ENCODE results near the gene MRPS18C. TPM values are rescaled to one million over a fixed set of nuclear protein-coding genes. Genes with fewer than 3 reads are reported as not detected.
A peak's percentile ranks its signal among the peaks of the same experiment; 100 is the strongest.
"Not testable (repeated sequence)": the region's sequence is repeated elsewhere in the genome, so short reads cannot be mapped to it uniquely, and the experiment has no call there.

The MRPS18C gene
- total RNA-seq, 3 donors from 2014 or later = 13.8 to 25.9 (median 16.8) TPM

- DNase-seq (ENCODE audit: low spot score in 2 of 2) = peak; percentile 85 to 89
- Histone ChIP-seq H3K27ac (peak within 1 kb of the TSS; percentile 77 to 95), H3K4me3 (peak within 1 kb of the TSS; percentile 57 to 87 (median 82)), H3K36me3 (no peaks in the 10 kb centered on the region), H3K9me3 (no peaks in the 10 kb centered on the region), H3K4me1 (no peaks in the 10 kb centered on the region), H3K27me3 (no peaks in the 10 kb centered on the region)
- TF ChIP-seq POLR2A (IDR thresholded peaks at IDR 0.05) (no peak), POLR2AphosphoS5 (IDR thresholded peaks at IDR 0.05) (peak; percentile 52 to 66 (median 58)), CTCF (IDR thresholded peaks at IDR 0.05) (no peak)
- intact Hi-C loops (cut with DNase I; ENCODE audit: low total_unique reads) = no loop called here
Observed at GRCh38 chr4:83484500-83485461, 28.9 kb downstream of the MRPS18C start, which contains the start of gene ABRAXAS1. Gene ABRAXAS1 (minus strand): TSS chr4:83485100. CDS start chr4:83485072, 28 bp downstream.

- H3K27ac ChIP-seq = no peak overlapping the region
- no peak overlapping the region for H3K4me3 ChIP-seq
- no peaks in the 10 kb centered on the region for H3K36me3 ChIP-seq
- no peaks in the 10 kb centered on the region for H3K4me1 ChIP-seq
- DNase-seq (ENCODE audit: low spot score in 2 of 2) = no peak
- intact Hi-C loops (cut with DNase I; ENCODE audit: low total_unique reads) = no loop called here
- no peak for TF ChIP-seq POLR2A (IDR thresholded peaks at IDR 0.05)
- TF ChIP-seq CTCF (IDR thresholded peaks at IDR 0.05) = no peak
- TF ChIP-seq POLR2AphosphoS5 (IDR thresholded peaks at IDR 0.05) = no peak
- no peaks in the 10 kb centered on the region for H3K9me3 ChIP-seq
- H3K27me3 ChIP-seq = no peaks in the 10 kb centered on the region
Observed at GRCh38 chr4:83486457-83487129, 30.7 kb downstream of the MRPS18C start.

- intact Hi-C loops (cut with DNase I; ENCODE audit: low total_unique reads) = loop anchor here (10.0 kb wide), 1 partner anchor 155 kb away; no protein-coding TSS in a partner anchor
- Histone ChIP-seq H3K27me3 (no peaks in the 10 kb centered on the region), H3K4me3 (no peak overlapping the region), H3K9me3 (no peaks in the 10 kb centered on the region), H3K27ac (no peak overlapping the region), H3K36me3 (no peaks in the 10 kb centered on the region), H3K4me1 (no peaks in the 10 kb centered on the region)
- TF ChIP-seq POLR2AphosphoS5 (IDR thresholded peaks at IDR 0.05) (no peak), POLR2A (IDR thresholded peaks at IDR 0.05) (no peak), CTCF (IDR thresholded peaks at IDR 0.05) (no peak)
- DNase-seq (ENCODE audit: low spot score in 2 of 2) = no peak
Observed at GRCh38 chr4:83489711-83490326, 34.0 kb downstream of the MRPS18C start.

- no peak for DNase-seq (ENCODE audit: low spot score in 2 of 2)
- no peaks in the 10 kb centered on the region for H3K27me3 ChIP-seq
- H3K9me3 ChIP-seq = no peaks in the 10 kb centered on the region
- no peaks in the 10 kb centered on the region for H3K36me3 ChIP-seq
- no peaks in the 10 kb centered on the region for H3K4me1 ChIP-seq
- TF ChIP-seq CTCF (IDR thresholded peaks at IDR 0.05) (peak in 2 of 3 donors; percentile 32 to 44), POLR2A (IDR thresholded peaks at IDR 0.05) (no peak)
- H3K27ac ChIP-seq = no peak overlapping the region
- no peak overlapping the region for H3K4me3 ChIP-seq
- intact Hi-C loops (cut with DNase I; ENCODE audit: low total_unique reads) = loop anchor here (10.0 kb wide), 1 partner anchor 154 kb away; no protein-coding TSS in a partner anchor
Observed at GRCh38 chr4:83490876-83491450, 35.1 kb downstream of the MRPS18C start.

- H3K9me3 ChIP-seq; H3K27ac ChIP-seq; H3K4me3 ChIP-seq; H3K4me1 ChIP-seq; DNase-seq (ENCODE audit: low spot score in 2 of 2); H3K27me3 ChIP-seq; H3K36me3 ChIP-seq: not testable (repeated sequence)
- intact Hi-C loops (cut with DNase I; ENCODE audit: low total_unique reads) = loop anchor here (10.0 kb wide), 1 partner anchor 148 kb away; no protein-coding TSS in a partner anchor
Observed at GRCh38 chr4:83496085-83496917, 40.4 kb downstream of the MRPS18C start.
